SK-N-MC (cell line): Measurements from ENCODE around the gene HELZ2.

ENCODE experiments used
- EZH2 ChIP-seq: fragments of 200-600 bp; sonication (generic); IDR thresholded peaks from one replicate; pipeline ENCODE4 v1.6.1; 2017; ENCODE audit warnings: antibody characterized with exemption
- POLR2AphosphoS5 ChIP-seq: IDR thresholded peaks from 2 replicates; pipeline ENCODE4 v1.6.1; 2012; ENCODE audit warnings: mild to moderate bottlenecking, low read depth, low read length, borderline replicate concordance

DNA sequence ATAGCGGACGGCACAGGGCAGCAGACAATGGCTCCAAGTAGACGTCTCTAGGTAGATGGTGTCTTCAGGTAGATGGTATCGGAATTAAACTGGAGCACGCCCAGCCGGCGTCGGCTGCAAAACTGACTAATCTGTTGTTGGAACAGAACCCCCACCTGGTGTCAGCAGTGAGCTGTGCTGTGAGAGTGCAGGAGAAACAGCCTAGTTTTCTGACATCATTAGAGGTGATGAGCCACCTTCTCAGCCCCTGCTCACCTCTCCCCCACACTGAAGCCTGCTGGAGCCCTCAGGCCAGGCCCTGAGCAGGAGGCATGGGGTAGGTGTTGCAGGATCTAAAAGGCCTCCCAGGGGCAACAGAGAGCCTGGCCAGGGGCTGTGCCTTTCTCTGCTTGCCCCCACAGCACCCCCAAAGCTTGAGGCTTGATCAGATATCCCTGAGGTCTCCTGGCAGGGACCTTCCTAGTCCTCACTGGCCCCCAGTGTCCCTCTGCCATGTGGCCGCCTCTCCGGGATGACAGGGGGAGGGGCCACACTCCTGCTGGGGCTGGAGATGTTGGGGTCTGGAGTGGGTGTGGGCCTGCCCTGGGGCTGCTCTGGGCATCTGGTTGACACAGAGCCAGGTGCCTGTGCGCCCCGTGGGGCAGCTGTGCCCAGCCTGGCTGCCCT lies 6.9 kb upstream of the HELZ2 start:
- TF ChIP-seq POLR2AphosphoS5 (no peak), EZH2 (no peak)
